B cell (primary cell): Measurements from ENCODE around the gene PPM1J. TPM values are rescaled to one million over a fixed set of nuclear protein-coding genes. Genes with fewer than 3 reads are reported as not detected.

Experiments
- ATAC-seq: fragments of 200-7000 bp; cut with Tn5 transposase; one replicate; pipeline ENCODE4 v1.10.0; 2021; ENCODE audit warnings: low read depth, mild to moderate bottlenecking, moderate number of reproducible peaks, moderate library complexity
- CTCF ChIA-PET: fragments of 350-600 bp; sonication (Branson Sonifier 250); formaldehyde crosslinking; loops from one replicate; lab custom pipeline; 2021; ENCODE audit warnings: antibody characterized with exemption, inconsistent platforms; lab: Charles Lee
- POLR2A ChIA-PET: fragments of 350-600 bp; sonication (Branson Sonifier 250); formaldehyde crosslinking; loops from one replicate; lab custom pipeline; 2021; ENCODE audit warnings: antibody characterized with exemption; lab: Charles Lee
- DNase-seq: peaks from one replicate; pipeline ENCODE4 v3.0.0; 2013
- H2AFZ ChIP-seq: 2 replicates; pipeline ENCODE4 v1.6.1; 2012; ENCODE audit warnings: mild to moderate bottlenecking, low read depth, low read length; ENCODE audit not compliant: insufficient read depth, poor library complexity, severe bottlenecking
- H3K27ac ChIP-seq, 2 donors: 1 replicate in 1 of 2; 2 replicates in 1 of 2; pipeline ENCODE4 v1.5.1; 2012 to 2013; ENCODE audit warnings: low read length in 2 of 2, mild to moderate bottlenecking in 2 of 2, moderate library complexity in 1 of 2
- H3K27me3 ChIP-seq, 4 experiments: fragments of 200-600 bp in 1 of 4; sonication (generic) in 1 of 4; replicated peaks in 1 of 4; 1 replicate in 2 of 4; 2 replicates in 2 of 4; pipeline versions ENCODE4 v1.6.1 to v1.7.0; 2013 to 2016; ENCODE audit warnings: low read length in 3 of 4, mild to moderate bottlenecking in 2 of 4, mixed read lengths in 1 of 4, moderate library complexity in 1 of 4; ENCODE audit not compliant: insufficient read depth in 4 of 4, control insufficient read depth in 3 of 4; ENCODE audit errors: control extremely low read depth in 1 of 4
- H3K36me3 ChIP-seq, 2 experiments: replicated peaks in 1 of 2; 1 replicate in 1 of 2; 2 replicates in 1 of 2; pipeline versions ENCODE4 v1.6.1 to v1.7.1; 2013; ENCODE audit warnings: low read length in 1 of 2; ENCODE audit not compliant: insufficient read depth in 2 of 2, control insufficient read depth in 1 of 2; ENCODE audit errors: control extremely low read depth in 1 of 2, extremely low read depth in 1 of 2
- H3K4me1 ChIP-seq, 2 donors: fragments of 200-600 bp in 1 of 2; sonication (generic) in 1 of 2; 1 replicate in 1 of 2; 2 replicates in 1 of 2; pipeline versions ENCODE4 v1.5.1 to v1.6.1; 2013 to 2017; ENCODE audit warnings: low read length in 2 of 2; ENCODE audit not compliant: control insufficient read depth in 2 of 2, insufficient read depth in 2 of 2
- H3K4me2 ChIP-seq: replicated peaks from 2 replicates; pipeline ENCODE3; 2012; ENCODE audit warnings: mild to moderate bottlenecking, low read depth, low read length; ENCODE audit not compliant: poor library complexity, severe bottlenecking
- H3K4me3 ChIP-seq, 5 experiments: fragments of 200-600 bp in 1 of 5; sonication (generic) in 1 of 5; 1 replicate in 3 of 5; 2 replicates in 2 of 5; pipeline versions ENCODE4 v1.5.1 to v1.7.0; 2011 to 2016; ENCODE audit warnings: low read length in 4 of 5, mild to moderate bottlenecking in 4 of 5, low read depth in 2 of 5, control low read depth in 1 of 5, moderate library complexity in 1 of 5; ENCODE audit not compliant: insufficient read depth in 1 of 5; ENCODE audit errors: control extremely low read depth in 1 of 5, extremely low read depth in 1 of 5
- H3K79me2 ChIP-seq: fragments of 200-600 bp; sonication (generic); one replicate; pipeline ENCODE4 v1.6.0; 2016; ENCODE audit warnings: low read length; ENCODE audit not compliant: control insufficient read depth, insufficient read depth
- H3K9ac ChIP-seq: fragments of 200-600 bp; sonication (generic); 2 replicates; pipeline ENCODE4 v1.6.1; 2017; ENCODE audit warnings: mild to moderate bottlenecking, low read length, moderate library complexity
- H3K9me3 ChIP-seq, 3 donors: one replicate each; pipeline versions ENCODE4 v1.6.1 to v1.7.1; 2013; ENCODE audit warnings: low read length in 2 of 3; ENCODE audit not compliant: control insufficient read depth in 2 of 3, insufficient read depth in 1 of 3; ENCODE audit errors: control extremely low read depth in 1 of 3
- H4K20me1 ChIP-seq: 2 replicates; pipeline ENCODE4 v1.6.0; 2012; ENCODE audit warnings: mild to moderate bottlenecking, low read length; ENCODE audit not compliant: insufficient read depth, control insufficient read depth, poor library complexity, severe bottlenecking
- H3K27ac Mint-ChIP-seq: one replicate; pipeline ENCODE4 v1.8.0; 2021; ENCODE audit warnings: mixed read lengths
- H3K27me3 Mint-ChIP-seq: one replicate; pipeline ENCODE4 v1.8.0; 2021; ENCODE audit warnings: mixed read lengths
- H3K4me1 Mint-ChIP-seq: one replicate; pipeline ENCODE4 v1.8.0; 2021; ENCODE audit warnings: mixed read lengths
- H3K4me3 Mint-ChIP-seq: one replicate; pipeline ENCODE4 v1.8.0; 2021; ENCODE audit warnings: mixed read lengths
- H3K9me3 Mint-ChIP-seq: one replicate; pipeline ENCODE4 v1.8.0; 2022; ENCODE audit warnings: mixed read lengths; ENCODE audit not compliant: insufficient read depth
- EZH2 ChIP-seq: IDR thresholded peaks from 2 replicates; pipeline ENCODE4 v1.6.1; 2012; ENCODE audit warnings: borderline replicate concordance, low read depth, mild to moderate bottlenecking, moderate library complexity, low read length; ENCODE audit not compliant: insufficient read depth, poor library complexity, severe bottlenecking
- whole genome bisulfite sequencing: methylation state at CpG from one replicate; pipeline ENCODE4 v1.1.5; 2013; ENCODE audit warnings: missing lambda C conversion rate; ENCODE audit not compliant: insufficient coverage; 5-methylcytosine and 5-hydroxymethylcytosine counted together
- intact Hi-C: fragments of 100-400 bp; cut with micrococcal nuclease; formaldehyde crosslinking; loops from one replicate; pipeline ENCODE4 v1.10.0; 2022
- polyA plus RNA-seq: library from polyadenylated mRNA; depleted of rRNA; stranded (reverse); fragments of >200 nt; gene quantifications from 2 replicates; pipeline ENCODE4 v1.2.3, GENCODE V29; 2012
- total RNA-seq, 2 donors: library from RNA; stranded (reverse); fragments of 120-200 nt in 1 of 2; gene quantifications; 1 replicate in 1 of 2; 2 replicates in 1 of 2; pipeline versions ENCODE4 v1.2.3 to v1.2.4, GENCODE V29; 2013 to 2022
- TF ChIP-seq, protein P1 (sequence below): fragments of 200-600 bp; IDR thresholded peaks from one replicate; pipeline ENCODE4 v1.8.0; 2022; ENCODE audit warnings: antibody characterized with exemption, mild to moderate bottlenecking

PPM1J gene
- total and polyA plus RNA-seq, 2 donors (not counting 1 experiment from before 2014, with no cell fraction given) = 2.1 to 7.5 TPM

DNA sequence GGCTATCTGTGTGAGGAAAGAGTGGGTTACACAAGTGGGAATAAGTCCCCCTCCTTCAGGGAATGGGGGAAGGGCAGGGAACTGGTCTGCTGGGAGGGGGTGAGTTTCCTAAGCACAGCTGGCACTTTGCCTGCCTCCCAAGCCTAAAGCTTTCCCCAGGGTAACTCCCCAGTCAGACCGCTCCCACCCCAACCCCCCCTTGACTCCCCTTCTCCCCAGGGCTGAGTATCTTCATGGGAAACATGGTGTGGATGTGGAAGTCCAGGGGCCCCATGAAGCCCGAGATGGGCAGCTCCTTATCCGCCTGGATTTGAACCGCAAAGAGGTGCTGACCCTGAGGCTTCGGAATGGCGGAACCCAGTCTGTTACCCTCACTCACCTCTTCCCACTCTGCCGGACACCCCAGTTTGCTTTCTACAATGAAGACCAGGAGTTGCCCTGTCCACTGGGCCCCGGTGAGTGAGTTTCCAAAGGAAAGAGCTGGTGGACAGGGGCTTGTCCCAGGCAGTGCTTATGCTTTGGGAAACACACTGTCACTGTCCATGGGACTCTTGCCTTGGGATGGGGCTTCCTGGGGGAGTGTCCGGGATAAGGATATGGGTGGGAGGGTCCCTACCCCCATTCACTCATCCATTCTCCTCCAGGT, 25.8 kb downstream of the PPM1J start:
- WGBS = 100% methylated on average over 4 of the region's 9 CpGs
- Histone ChIP-seq H3K27ac (no peak overlapping the region), H3K4me2 (no peak overlapping the region), H2AFZ (no peak overlapping the region), H4K20me1 (no peaks in the 10 kb centered on the region), H3K36me3 (peaks cover 0 to 15% of the 10 kb centered on the region in 2 experiments), H3K9me3 (no peaks in the 10 kb centered on the region), H3K27me3 (no peaks in the 10 kb centered on the region), H3K4me3 (no peak overlapping the region), H3K4me1 (no peaks in the 10 kb centered on the region), H3K9ac (no peak overlapping the region), H3K79me2 (no peaks in the 10 kb centered on the region)
- H3K27me3 Mint-ChIP-seq = no peaks in the 10 kb centered on the region
- H3K4me3 Mint-ChIP-seq = no peak overlapping the region
- no peaks in the 10 kb centered on the region for H3K9me3 Mint-ChIP-seq
- TF ChIP-seq EZH2 = no peak
- TF ChIP-seq, protein P1, sequence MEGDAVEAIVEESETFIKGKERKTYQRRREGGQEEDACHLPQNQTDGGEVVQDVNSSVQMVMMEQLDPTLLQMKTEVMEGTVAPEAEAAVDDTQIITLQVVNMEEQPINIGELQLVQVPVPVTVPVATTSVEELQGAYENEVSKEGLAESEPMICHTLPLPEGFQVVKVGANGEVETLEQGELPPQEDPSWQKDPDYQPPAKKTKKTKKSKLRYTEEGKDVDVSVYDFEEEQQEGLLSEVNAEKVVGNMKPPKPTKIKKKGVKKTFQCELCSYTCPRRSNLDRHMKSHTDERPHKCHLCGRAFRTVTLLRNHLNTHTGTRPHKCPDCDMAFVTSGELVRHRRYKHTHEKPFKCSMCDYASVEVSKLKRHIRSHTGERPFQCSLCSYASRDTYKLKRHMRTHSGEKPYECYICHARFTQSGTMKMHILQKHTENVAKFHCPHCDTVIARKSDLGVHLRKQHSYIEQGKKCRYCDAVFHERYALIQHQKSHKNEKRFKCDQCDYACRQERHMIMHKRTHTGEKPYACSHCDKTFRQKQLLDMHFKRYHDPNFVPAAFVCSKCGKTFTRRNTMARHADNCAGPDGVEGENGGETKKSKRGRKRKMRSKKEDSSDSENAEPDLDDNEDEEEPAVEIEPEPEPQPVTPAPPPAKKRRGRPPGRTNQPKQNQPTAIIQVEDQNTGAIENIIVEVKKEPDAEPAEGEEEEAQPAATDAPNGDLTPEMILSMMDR = no peak
- intact Hi-C loops = no loop called here
- H3K27ac Mint-ChIP-seq = no peak overlapping the region
- peaks cover 6% of the 10 kb centered on the region for H3K4me1 Mint-ChIP-seq
- no peak for DNase-seq
- CTCF ChIA-PET = no interaction called here
- POLR2A ChIA-PET = no interaction called here
- ATAC-seq = no peak

DNA sequence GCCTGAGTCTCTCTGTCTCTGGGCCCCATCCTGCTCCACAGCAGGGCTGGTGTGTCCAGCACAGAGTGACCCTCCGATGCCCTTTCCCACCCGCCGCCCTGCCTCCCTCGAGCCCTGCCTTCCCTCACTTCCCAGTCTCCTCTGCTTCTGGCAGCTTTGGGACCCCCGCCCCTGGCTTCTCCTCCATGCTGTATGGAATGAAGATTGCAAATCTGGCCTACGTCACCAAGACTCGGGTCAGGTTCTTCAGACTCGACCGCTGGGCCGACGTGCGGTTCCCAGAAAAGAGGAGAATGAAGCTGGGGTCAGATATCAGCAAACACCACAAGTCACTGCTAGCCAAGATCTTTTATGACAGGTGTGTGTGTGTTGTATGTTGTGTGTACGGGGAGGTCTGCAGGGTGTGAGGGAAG, 26.3 kb downstream of the PPM1J start:
- Histone ChIP-seq H2AFZ (no peak overlapping the region), H4K20me1 (no peaks in the 10 kb centered on the region), H3K36me3 (peaks cover 0 to 15% of the 10 kb centered on the region in 2 experiments), H3K4me1 (no peaks in the 10 kb centered on the region), H3K27me3 (no peaks in the 10 kb centered on the region), H3K27ac (no peak overlapping the region), H3K79me2 (no peaks in the 10 kb centered on the region), H3K4me3 (no peak overlapping the region), H3K9me3 (no peaks in the 10 kb centered on the region), H3K9ac (no peak overlapping the region), H3K4me2 (no peak overlapping the region)
- no peaks in the 10 kb centered on the region for H3K27me3 Mint-ChIP-seq
- ATAC-seq (no peak), DNase-seq (no peak)
- POLR2A ChIA-PET = no interaction called here
- intact Hi-C loops = no loop called here
- no peak for TF ChIP-seq EZH2
- TF ChIP-seq, protein P1 = no peak
- no peak overlapping the region for H3K4me3 Mint-ChIP-seq
- H3K9me3 Mint-ChIP-seq = no peaks in the 10 kb centered on the region
- no peak overlapping the region for H3K27ac Mint-ChIP-seq
- CTCF ChIA-PET = no interaction called here
- 100% methylated on average over 11 of the region's 13 CpGs for WGBS
- peaks cover 6% of the 10 kb centered on the region for H3K4me1 Mint-ChIP-seq
